ENCODE results near the gene NDUFS2.

DNA sequence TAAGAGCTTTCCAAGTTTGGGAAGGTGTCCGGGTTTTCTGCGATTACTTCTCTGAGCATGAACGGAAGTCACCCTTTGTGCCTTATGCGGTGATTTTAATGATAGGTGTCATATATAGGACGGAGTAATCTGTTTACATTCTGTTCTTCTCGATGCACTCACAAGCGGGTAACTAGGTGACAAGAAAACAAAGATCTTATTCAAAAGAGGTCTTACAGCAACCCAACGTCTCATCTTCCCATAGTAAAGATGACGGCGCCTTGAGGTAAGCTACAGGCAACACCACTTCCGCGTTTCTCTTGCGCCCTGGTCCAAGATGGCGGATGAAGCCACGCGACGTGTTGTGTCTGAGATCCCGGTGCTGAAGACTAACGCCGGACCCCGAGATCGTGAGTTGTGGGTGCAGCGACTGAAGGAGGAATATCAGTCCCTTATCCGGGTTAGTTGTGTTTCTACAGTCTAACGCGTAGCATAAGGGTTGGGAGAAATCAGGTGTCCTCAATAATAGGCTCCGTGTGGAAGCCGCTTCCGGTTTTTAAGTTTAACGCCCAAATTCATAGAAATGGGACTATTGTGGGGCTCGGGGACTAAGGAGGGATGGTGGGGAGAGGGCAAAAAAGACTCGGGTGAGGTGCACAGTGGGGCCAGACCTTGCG is 48.4 kb upstream of the NDUFS2 start, which contains the start of gene UFC1:
- TF ChIP-seq CTCF (IDR thresholded peaks at IDR 0.05) (peak in 1 of 7 experiments; percentile 6), POLR2A (IDR thresholded peaks at IDR 0.05) (peak in 2 of 3 donors; percentile 82 to 91)
